Measurements from ENCODE around the gene GRIA4.
"Not testable (repeated sequence)": the region's sequence is repeated elsewhere in the genome, so short reads cannot be mapped to it uniquely, and the experiment has no call there.

GRIA4 gene

DNA sequence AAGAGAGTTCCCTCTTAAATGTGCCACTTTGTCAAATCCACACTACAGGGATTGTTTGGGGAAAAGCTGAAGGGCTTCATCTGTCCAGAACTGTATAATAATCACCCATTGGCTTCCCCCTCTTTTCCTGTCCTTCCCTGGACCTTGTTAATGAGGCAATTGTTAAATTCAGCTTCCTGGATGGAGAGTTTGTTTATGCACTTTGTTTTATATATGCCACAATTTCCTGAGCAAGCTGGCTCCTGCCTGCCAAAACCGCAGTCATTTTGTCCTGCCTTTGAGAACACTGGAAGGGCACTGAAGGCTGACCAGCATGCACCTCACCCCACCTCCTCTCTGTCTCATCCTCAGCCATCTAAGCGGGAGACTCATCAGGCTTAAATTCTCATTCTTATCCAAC lies 325.9 kb downstream of the GRIA4 start:
- DNase-seq: no peak

DNA sequence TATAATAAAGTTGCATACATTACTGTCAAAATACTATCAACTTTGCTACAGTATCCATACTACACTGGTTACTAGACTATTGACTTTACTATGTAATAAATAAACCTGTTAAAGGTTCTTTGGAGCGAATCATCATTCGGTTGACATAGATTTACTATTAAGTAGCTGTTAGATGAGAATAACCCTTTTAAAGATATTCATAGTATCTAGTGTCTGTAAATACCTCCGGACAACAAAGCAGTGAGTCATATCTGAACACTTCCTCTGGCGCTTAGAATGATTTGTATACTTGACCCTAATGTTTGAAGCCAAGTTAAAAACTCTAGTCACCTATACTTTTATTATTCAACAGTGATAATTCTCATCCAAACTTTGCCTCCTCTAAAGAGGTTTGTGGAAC lies 327.5 kb downstream of the GRIA4 start:
- no peak for DNase-seq

DNA sequence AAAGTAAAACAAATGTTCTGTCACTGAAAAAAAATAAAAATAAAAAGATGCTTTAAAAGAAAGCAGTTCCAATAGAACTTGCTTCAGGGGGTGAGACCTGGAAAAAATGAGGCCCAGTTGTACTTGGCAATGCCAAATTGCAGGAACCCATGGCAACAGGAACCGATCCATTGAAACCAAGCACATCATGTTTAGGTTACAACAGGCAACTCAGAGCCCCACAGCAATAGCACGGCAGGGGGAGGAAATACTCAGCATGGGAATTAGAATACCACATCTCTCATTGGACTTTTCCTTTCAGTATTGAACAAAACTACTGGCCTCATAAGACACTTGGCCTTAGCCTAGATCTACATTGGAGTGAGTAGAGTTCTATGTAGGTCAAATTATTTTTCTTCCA lies 327.9 kb downstream of the GRIA4 start:
- DNase-seq: no peak

DNA sequence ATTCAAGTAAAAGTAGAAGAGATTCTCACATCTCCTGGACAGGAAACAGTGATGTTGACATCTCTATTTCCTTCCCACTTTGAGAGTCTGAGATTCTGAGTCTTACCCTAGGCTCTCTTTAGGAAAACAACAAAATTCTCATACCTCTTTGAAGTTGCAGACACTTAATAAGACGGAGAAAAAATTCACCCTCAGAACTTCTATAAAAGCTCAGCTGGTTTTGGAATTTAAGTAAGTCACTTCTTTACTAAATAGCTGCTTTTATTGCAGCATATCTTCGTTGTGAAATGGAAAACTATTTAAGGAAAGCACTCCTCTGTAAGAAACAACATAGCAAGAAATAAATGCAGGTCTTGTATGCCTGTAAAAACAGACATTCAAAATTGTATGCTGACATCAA lies 333.0 kb downstream of the GRIA4 start:
- DNase-seq: no peak

DNA sequence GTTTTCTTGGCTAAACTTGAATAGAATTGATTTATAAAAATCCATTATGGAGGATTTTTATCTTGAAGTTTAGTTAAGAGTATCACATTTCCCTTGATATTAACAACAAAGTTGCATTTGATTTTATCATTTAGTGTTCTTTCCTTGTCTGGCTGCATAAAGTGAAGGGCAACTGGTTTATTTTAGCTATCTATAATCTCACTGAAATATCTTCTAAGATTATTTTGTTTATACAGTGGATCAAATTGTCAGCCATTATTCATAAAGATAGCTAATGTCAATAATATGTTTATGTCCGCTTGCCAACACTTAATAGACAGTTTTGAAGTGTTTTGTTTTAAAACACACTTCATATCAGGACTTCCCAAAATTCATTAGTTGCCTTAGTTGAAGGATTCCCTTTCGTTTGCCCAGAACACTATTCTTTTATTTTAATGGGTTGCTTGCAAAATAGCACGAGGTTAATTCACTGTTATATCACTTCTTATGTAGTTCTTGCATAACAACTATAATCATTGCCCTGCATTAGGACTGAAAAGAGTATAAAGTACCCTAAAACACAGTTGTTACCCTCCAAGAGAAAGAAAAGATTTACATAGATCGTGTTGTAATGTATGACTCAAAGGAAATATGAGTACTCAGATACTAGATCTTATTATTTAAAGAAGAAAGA lies 339.2 kb downstream of the GRIA4 start:
- DNase-seq: no peak

DNA sequence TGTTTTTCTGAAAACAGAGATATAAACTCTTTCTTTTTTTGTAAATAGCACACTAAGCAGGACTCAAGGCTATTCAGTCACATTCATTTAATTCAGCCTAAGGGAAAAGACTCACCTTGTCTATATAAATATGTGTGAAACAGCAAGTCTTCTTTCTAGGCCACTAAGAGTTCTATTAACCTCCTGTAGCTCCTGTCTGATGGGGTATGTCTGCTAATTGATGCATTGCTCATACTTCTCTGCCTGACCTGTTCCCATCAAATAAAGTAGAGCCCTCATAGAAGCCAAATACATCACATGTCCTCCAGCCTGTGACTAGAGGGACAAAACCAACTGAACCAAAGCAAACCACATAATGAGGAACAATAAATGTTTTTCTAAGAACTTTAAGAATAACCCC lies 344.0 kb downstream of the GRIA4 start:
- no peak for DNase-seq

DNA sequence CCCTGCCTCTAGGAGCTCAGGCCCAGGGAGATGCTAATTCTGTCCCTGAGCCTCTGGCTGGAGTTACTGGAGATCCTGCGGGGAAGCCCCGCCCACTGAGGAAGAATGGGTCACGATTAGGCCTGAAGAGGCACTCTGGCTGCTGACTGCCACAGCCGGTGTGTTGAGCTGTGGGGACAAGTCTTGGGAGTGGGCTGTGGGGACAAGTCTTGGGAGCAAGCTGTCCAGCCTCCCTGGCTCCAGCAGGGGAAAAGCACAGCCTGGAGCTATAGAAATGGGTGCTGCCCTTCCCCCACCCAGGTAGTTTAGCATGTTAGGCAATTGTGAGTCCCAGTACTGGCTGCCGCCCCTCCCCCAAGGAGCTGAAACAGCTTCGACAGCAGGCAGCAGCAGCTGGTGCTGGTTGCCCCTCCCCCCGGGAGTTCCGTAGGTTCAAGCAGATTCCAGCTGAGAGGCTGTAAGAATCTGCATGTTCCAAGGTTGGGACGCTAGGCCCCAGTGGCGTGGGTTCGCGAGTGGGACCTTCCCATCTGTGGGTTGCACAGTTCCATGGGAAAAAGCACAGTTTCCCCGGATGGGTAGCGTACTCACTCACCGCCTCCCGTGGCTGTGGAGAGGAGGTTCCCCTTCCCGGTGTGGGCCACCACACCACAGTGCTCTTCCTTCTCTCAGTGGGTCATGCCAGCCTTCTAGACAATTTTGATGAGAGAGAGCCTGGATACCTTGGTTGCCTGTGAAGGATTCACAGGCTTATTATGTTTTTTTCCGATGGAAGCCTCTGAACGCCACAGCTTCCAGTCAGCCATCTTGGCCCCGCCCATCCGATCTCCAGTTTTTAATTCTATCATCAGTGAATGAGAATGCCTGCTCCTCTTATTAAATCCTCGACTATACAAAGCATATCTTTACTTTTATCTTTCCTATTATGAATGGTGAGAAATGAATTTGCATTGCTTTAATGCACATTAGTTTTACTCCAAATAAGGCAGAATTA lies 350.7 kb downstream of the GRIA4 start:
- DNase-seq: peak; percentile 54

DNA sequence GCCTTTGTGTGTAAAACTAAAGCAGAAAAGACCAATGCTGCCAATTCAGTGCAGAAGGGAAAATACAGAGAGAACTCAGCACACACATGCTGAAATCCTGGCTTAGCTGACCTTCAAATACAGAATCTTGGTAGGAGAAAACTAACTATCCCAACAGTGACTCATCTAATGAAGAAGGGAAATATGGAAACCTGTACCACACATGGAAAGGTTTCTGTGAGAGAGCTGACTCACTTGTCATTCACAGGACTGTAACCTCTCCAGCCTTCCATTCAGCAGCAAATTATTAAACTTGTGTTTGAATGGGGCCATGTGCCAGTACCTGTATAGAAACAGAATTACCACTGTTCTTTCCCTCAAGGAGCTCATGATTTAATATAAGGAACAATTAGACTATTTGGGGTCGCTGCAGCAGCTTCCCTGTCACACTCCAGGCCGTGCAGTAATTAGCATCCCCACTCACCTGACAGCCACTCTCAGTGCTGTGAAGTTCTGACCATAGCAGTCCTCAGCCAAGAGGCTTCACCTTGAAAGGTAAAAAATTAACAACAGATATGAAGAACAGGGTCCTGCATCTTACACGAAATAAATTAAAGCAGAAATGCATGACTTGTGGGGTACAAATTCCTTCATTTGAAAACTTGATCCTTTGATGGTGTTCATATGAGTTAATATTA lies 358.3 kb downstream of the GRIA4 start:
- DNase-seq: no peak

DNA sequence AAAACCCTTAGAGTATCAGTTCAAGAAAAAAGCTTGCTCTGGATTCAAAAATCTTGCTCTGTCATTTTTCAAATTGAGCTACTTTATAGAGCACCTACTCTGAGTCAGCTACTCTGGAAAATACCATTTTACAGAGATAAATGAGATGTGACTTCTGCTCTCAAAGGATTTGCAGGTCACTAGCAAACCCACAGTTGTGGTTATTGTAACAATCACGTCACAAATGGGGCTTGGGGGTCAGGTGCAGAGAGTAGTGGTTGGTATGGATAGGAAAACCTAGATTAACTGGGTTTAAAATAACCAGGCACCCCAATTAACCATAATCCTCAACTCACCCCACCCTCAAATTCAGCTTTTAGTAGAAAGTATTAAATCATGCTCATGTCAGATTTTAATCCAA lies 359.9 kb downstream of the GRIA4 start:
- no peak for DNase-seq

DNA sequence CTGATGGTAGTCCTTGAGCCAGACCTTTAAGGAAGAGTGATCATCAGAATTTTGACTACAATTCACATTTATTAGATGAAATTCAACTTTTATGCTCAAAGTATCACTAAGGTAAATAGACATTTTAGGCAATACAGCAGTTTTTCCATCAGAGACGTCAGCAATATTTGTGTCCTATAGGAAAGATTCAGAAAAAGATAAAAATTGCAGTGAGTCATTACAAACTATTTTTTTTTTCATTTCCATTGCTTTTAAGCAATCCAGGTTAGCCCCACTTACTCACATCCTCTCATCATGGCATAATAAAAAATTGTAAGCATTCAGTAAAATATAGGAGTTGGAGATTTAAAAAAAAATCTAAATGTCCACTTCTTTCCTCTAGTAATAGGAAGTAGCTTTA lies 365.3 kb downstream of the GRIA4 start:
- no peak for DNase-seq

DNA sequence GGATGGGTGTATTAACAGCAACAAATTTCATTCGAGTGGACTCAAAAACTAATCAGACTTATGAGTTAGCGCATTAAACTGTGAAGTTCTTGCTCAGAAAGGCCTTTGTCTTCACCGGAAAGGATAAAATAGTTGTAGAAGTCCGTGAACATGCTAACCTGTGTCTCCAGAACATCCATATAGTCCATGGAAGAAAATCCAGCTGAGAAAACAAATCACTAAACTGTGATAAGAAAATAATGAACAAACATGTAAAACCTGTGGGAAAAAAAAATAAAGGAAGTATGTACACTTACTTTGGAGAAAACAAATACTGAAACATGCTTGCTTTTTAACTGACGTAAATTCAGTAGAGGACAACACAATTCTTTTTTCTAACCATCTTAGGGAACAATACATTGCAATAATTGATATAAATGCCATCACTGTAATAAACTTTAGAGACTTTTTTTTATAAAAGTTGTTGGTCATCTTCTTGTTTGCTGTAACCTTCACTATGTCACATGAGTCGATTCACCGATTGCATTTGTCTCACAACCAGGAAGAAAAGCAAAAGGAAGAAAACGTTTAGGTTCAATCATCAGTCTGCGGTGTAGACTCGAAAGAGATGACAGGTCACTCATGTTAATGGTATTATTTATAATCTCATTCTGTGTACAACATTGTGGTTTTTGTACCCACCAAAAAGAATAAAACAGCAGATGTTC lies 370.3 kb downstream of the GRIA4 start:
- DNase-seq: no peak

DNA sequence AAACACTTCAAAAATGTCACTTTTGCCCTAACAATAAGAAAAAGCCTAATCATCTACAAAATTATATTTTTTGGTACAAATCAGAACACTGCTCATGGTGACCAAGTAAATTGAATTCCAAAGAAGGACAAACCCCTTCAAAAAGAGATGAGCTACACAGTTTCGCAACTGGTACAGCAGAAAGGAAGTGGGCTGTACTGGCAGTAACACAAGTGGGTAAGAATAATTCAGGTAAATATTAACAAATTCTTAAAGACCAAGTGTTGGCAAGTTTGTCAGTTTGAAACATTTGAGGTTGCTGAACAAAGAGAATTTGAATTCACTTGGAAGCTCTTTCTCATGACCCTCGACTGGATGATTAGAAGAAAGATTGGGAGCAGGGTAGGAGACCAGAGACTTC lies 376.7 kb downstream of the GRIA4 start:
- DNase-seq: no peak

DNA sequence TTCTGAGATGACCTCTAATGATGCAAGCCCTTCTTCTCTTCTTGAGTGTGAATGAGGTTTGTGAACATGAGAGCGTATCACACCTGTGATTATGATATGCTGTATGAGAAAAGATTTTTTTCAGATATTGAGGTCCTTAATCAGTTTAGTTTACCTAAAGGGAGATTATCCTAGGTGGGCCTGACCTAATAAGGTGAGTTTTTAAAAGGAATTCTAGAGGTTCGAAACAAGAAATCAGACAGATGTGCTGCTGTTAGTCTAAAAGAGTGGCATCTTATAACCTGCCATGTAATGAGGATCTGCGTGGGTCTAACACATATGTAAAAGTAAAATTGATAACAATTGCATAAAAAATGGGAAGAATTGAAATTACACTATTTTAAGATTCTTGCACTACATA lies 378.3 kb downstream of the GRIA4 start:
- no peak for DNase-seq

DNA sequence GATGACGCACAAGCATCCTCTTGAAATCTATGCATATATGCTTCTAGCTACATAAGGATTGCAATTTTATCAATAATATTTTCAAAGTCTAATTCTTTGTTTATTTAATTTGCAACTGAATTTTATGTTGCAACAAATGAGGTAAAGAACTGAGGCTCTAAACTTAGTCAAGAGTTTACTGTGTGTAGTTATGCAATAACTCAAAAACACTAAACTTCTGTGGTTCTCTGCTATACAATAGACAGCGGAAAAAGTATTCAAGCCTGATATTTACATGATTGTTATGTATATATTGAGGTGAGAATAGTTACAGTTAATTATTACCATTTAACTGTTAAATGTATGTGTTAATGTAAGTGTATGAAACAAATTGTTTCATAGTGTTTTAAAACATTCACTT lies 379.3 kb downstream of the GRIA4 start:
- DNase-seq: no peak

DNA sequence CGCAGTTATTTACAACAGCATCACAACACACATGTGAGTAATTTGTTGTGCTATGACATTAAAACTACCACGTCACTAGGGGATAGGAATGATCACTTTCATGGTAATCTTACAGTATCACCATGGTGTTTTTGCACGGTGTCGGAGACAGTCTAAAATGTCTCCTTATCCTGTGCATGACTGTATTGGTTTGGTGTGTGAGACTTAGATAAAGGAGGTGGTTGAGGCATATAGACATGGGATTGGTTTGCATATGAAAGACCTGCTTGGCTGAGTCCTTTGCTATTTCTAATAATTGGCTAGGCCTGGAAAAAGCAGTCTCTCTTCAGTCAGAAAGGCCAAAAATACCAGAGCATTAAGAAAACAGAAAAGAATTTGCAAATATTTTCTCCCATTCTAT lies 382.0 kb downstream of the GRIA4 start:
- no peak for DNase-seq

DNA sequence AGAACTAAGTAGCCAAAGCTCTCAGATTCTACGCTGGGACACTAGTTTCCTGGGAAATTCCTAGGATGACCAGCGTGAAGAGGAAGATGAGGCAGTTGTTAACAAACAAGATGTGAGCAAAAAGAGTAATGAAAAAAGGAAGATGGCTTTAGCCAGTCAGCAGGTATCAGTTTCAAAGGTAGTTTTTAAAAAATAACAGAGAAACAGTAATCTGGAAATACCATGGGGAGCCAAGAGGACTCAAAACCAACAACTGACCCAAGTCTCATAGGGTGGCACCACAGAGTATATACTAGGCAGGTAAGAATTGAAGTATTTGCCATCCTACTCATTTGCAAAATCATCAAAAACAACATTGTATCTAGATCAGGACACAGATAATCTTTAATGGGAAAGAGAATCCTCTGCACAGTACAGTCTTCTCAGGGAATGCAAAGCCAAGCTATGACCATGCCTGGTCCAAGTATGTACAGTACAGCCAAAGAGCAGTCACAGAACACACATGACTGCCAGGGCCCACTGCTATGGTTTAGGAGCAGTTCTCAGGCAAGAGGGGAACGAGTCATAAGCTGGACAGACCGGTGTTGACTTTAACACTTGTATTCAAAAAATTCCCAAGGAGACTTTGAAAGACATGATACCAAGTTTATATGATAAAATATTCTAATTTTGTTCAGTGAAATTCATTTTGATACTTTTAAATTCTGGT lies 391.6 kb downstream of the GRIA4 start:
- DNase-seq: no peak

DNA sequence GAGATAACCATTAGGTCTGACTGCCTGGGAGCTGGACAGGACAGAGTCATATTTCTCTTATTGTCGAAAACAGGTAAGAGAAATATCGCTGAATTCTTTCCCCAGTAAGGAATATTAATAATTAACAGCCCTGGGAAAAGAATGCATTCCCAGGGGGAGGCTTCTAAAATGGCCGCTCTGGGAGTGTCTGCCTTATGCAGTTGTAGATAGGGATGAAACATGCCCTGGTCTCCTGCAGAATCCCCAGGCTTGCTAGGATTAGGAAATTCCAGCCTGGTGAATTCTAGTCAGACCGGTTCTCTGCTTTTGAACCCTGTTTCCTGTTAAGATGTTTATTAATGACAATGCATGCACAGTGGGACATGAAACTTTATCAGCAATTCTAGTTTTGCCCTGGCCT lies 393.2 kb downstream of the GRIA4 start:
- DNase-seq: not testable (repeated sequence)

DNA sequence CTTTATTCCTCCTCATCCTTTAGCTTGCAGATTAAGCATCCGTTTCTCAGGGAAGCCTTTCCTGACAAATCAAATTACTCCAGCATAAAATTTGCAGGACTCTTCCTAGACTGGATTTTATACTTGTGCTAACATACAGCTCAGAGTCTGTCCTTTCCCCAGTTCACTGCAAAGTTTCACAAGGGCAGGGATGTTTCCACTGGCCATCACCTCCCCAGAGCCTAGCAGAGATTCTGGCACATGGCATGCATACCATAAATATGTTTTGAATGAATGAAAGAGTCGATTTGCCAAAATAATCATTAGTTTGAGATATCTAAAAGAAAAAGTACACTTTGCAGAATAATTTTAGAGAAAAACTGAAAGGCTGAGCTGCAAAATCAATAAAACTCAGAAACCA lies 401.6 kb downstream of the GRIA4 start:
- DNase-seq: no peak

DNA sequence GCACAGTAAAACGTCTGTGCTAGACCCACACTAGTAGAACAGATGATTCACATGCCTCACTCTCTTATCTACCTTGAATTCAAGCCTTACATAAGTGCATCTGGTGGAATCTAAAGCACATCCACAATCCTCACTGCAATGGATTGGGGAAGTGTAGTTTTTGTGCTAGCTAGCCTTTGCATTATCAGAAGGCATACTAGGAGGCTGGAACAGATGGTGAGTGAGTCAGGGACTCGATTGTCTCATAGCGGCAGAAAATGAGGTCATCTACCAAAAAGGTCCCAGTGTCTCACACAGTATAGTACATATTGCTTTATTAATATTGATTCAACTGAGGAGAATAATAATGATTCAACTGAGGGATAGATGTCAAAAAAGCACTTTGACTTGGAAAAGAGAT lies 402.9 kb downstream of the GRIA4 start:
- no peak for DNase-seq

DNA sequence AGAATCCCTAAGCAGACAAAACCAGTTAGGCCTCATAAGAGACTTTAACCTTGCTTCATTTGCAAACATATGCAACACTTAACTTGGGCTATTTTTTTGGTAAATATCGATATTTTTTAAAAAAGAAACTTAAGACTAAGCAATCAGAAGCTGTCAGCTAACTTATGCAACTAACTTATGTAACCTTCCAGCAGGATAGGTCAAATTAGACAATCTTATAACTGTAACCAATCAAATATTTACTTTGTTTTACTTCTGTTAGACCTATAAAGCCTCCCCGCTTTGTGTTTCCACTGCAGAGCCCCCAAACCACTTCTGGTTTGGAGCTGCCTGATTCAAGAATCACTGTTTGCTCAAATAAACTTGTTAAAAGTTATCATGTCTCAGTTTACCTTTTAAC lies 404.2 kb downstream of the GRIA4 start:
- no peak for DNase-seq

DNA sequence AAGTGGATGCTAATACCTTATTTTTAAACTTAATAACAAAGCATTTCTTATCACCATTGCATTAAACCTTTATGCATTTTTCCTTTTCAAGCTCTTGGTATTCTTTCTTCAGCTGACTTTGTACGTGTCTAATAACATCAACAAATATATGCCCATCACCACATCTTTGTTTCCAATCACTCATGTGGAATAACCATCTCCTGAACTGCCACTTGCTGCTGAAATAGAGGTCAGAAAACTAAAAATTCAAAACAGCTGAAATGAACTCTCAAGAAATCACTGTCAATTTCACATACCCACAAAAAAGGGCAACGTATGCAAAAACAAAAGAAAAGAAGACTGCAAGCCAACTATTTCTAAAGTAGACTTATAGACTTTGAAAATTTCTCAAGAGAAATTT lies 404.7 kb downstream of the GRIA4 start:
- no peak for DNase-seq

DNA sequence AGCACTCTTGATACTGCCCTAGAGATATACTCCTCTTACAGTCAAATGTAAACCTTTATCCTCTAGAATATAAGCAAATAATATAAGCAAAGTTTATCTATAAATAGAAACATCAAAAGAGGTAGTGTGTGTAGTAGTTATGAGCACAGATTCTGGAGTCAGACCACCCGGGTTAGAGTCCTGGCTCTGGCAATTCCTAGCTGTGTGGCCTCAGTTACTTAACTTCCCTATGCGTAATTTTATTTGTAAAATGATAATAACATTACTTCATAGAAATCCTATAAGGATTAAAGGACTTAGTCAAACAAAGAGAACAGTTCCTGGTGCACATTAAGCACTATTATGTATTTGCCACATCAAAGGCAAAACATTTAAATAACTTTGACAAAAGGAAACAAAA lies 405.2 kb downstream of the GRIA4 start:
- DNase-seq: no peak

DNA sequence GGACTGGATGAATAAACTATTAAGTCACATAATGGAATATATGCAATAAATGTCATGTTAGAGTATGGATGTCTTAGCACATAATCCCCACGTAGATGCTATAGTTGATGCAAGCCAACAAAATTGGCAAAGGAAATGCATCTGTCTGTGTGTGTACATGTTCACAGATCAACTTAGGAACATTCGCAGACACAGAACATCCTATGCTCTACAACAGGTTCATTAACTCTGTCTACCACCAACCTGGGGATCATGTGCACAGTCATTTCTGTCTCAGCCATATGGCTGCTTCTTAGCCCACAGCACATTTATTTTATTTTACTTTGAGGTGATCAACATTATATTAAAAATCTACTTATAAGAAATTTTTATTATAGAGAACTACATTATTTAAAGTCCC lies 407.2 kb downstream of the GRIA4 start:
- DNase-seq: no peak
